D341Med (cell line): ENCODE results near the gene RXRA.

ENCODE experiments used
- DNase-seq: peaks from one replicate; pipeline ENCODE4 v3.0.0; 2012; ENCODE audit warnings: low spot score

RXRA gene

GRCh38 chr9:134353539-134353938 lies 27.3 kb downstream of the RXRA start:
- DNase-seq, result no peak

GRCh38 chr9:134355158-134355557 lies 28.9 kb downstream of the RXRA start:
- no peak for DNase-seq

GRCh38 chr9:134355561-134356279 lies 29.5 kb downstream of the RXRA start:
- no peak for DNase-seq

GRCh38 chr9:134356496-134357470 lies 30.5 kb downstream of the RXRA start:
- no peak for DNase-seq

- DNase-seq, result no peak
These were observed 31.4 kb downstream of the RXRA start for GRCh38 chr9:134357631-134358025.

- DNase-seq, result no peak
These were observed 31.9 kb downstream of the RXRA start for GRCh38 chr9:134358026-134358661.

GRCh38 chr9:134358662-134359319 lies 32.5 kb downstream of the RXRA start:
- no peak for DNase-seq

- DNase-seq, result no peak
These were observed 33.4 kb downstream of the RXRA start for GRCh38 chr9:134359493-134360179.

- no peak for DNase-seq
These were observed 34.0 kb downstream of the RXRA start for GRCh38 chr9:134360180-134360759.

- no peak for DNase-seq
These were observed 34.6 kb downstream of the RXRA start for GRCh38 chr9:134360897-134361296.

- DNase-seq, result no peak
These were observed 35.2 kb downstream of the RXRA start for GRCh38 chr9:134361426-134361825.

- DNase-seq, result no peak
These were observed 35.7 kb downstream of the RXRA start for GRCh38 chr9:134361843-134362414.

- no peak for DNase-seq
These were observed 37.2 kb downstream of the RXRA start for GRCh38 chr9:134363450-134363849.

GRCh38 chr9:134364391-134365114 lies 38.3 kb downstream of the RXRA start:
- no peak for DNase-seq

GRCh38 chr9:134365115-134365596 lies 38.9 kb downstream of the RXRA start:
- DNase-seq, result no peak

GRCh38 chr9:134365791-134366222 lies 39.6 kb downstream of the RXRA start:
- DNase-seq, result peak; percentile 53

GRCh38 chr9:134366223-134367031 lies 40.2 kb downstream of the RXRA start:
- no peak for DNase-seq

- DNase-seq, result no peak
These were observed 40.8 kb downstream of the RXRA start for GRCh38 chr9:134367061-134367460.
